Type B pancreatic cell (in vitro differentiated cells): ENCODE measurements around the gene TMED8. TPM values are rescaled to one million over a fixed set of nuclear protein-coding genes. Genes with fewer than 3 reads are reported as not detected.
"Not testable (repeated sequence)": the region's sequence is repeated elsewhere in the genome, so short reads cannot be mapped to it uniquely, and the experiment has no call there.

ENCODE experiments used
- DNase-seq: peaks from one replicate; pipeline ENCODE4 v3.0.0; 2021; ENCODE audit warnings: mixed read lengths; ENCODE audit not compliant: unreplicated experiment; ENCODE audit errors: extremely low spot score
- H3K27ac Mint-ChIP-seq: 2 replicates; pipeline ENCODE4 v1.8.0; 2021; ENCODE audit warnings: mild to moderate bottlenecking, mixed read lengths
- H3K27me3 Mint-ChIP-seq: 2 replicates; pipeline ENCODE4 v1.8.0; 2021; ENCODE audit warnings: mixed read lengths
- H3K36me3 Mint-ChIP-seq: 2 replicates; pipeline ENCODE4 v1.8.0; 2021; ENCODE audit warnings: mixed read lengths
- H3K4me1 Mint-ChIP-seq: one replicate; pipeline ENCODE4 v1.8.0; 2021; ENCODE audit warnings: mixed read lengths; ENCODE audit not compliant: unreplicated experiment
- H3K4me3 Mint-ChIP-seq: 2 replicates; pipeline ENCODE4 v1.8.0; 2021; ENCODE audit warnings: mild to moderate bottlenecking, mixed read lengths
- H3K9me3 Mint-ChIP-seq: 2 replicates; pipeline ENCODE4 v1.8.0; 2021; ENCODE audit warnings: mixed read lengths
- CTCF ChIP-seq: fragments of 200-600 bp; sonication (generic); conservative IDR thresholded peaks from 2 replicates; pipeline ENCODE4 v1.5.0; 2021; ENCODE audit warnings: antibody characterized with exemption, mild to moderate bottlenecking
- total RNA-seq: library from RNA; stranded (reverse); gene quantifications from 2 replicates; pipeline ENCODE4 v1.2.1, GENCODE V29; 2021; ENCODE audit warnings: low replicate concordance

TMED8 gene
- total RNA-seq, 1 donor from 2014 or later, result 17.4 TPM

GRCh38 chr14:77339407-77339806 is 37.5 kb downstream of the TMED8 start:
- H3K4me3 Mint-ChIP-seq, result no peak overlapping the region

GRCh38 chr14:77338302-77338701 is 38.6 kb downstream of the TMED8 start:
- H3K4me3 Mint-ChIP-seq, result no peak overlapping the region
- no peaks in the 10 kb centered on the region for H3K27me3 Mint-ChIP-seq
- no peak for TF ChIP-seq CTCF
- no peak for DNase-seq
- peaks cover 41% of the 10 kb centered on the region for H3K4me1 Mint-ChIP-seq
- H3K9me3 Mint-ChIP-seq, result no peaks in the 10 kb centered on the region
- no peak overlapping the region for H3K27ac Mint-ChIP-seq
- peaks cover 20% of the 10 kb centered on the region for H3K36me3 Mint-ChIP-seq

More at GRCh38 chr14:77339407-77339806, 37.5 kb downstream of the TMED8 start:
- DNase-seq, result no peak
- no peak overlapping the region for H3K27ac Mint-ChIP-seq
- H3K36me3 Mint-ChIP-seq, result peaks cover 31% of the 10 kb centered on the region
- peaks cover 49% of the 10 kb centered on the region for H3K4me1 Mint-ChIP-seq
- no peak for TF ChIP-seq CTCF
- no peaks in the 10 kb centered on the region for H3K9me3 Mint-ChIP-seq
- H3K27me3 Mint-ChIP-seq, result no peaks in the 10 kb centered on the region

- Mint-ChIP-seq H3K27ac (no peak overlapping the region), H3K9me3 (no peaks in the 10 kb centered on the region), H3K36me3 (peaks cover 15% of the 10 kb centered on the region), H3K4me1 (peaks cover 37% of the 10 kb centered on the region), H3K27me3 (no peaks in the 10 kb centered on the region), H3K4me3 (no peak overlapping the region)
- DNase-seq, result no peak
- no peak for TF ChIP-seq CTCF
These were observed 39.0 kb downstream of the TMED8 start for GRCh38 chr14:77337880-77338279.

- H3K27me3 Mint-ChIP-seq, H3K27ac Mint-ChIP-seq, H3K4me3 Mint-ChIP-seq, H3K36me3 Mint-ChIP-seq, DNase-seq, H3K9me3 Mint-ChIP-seq: not testable (repeated sequence)
- peaks cover 33% of the 10 kb centered on the region for H3K4me1 Mint-ChIP-seq
These were observed 39.6 kb downstream of the TMED8 start for GRCh38 chr14:77337255-77337654.

- no peak for TF ChIP-seq CTCF
- H3K9me3 Mint-ChIP-seq, result no peaks in the 10 kb centered on the region
- peaks cover 33% of the 10 kb centered on the region for H3K4me1 Mint-ChIP-seq
- no peak overlapping the region for H3K4me3 Mint-ChIP-seq
- no peak for DNase-seq
- H3K36me3 Mint-ChIP-seq, result peaks cover 4% of the 10 kb centered on the region
- H3K27ac Mint-ChIP-seq, result no peak overlapping the region
- no peaks in the 10 kb centered on the region for H3K27me3 Mint-ChIP-seq
These were observed 41.3 kb downstream of the TMED8 start for GRCh38 chr14:77335576-77335975.

- Mint-ChIP-seq H3K36me3 (no peaks in the 10 kb centered on the region), H3K9me3 (no peaks in the 10 kb centered on the region), H3K27ac (no peak overlapping the region), H3K27me3 (no peaks in the 10 kb centered on the region), H3K4me3 (no peak overlapping the region), H3K4me1 (peaks cover 3% of the 10 kb centered on the region)
- no peak for TF ChIP-seq CTCF
- no peak for DNase-seq
These were observed 47.0 kb downstream of the TMED8 start for GRCh38 chr14:77329872-77330271.
